Panc1 (cell line): ENCODE results near the gene ADD2.

Source experiments
- CTCF ChIP-seq: fragments of 450-650 bp; IDR thresholded peaks from 2 replicates; pipeline ENCODE4 v1.5.1; 2017; ENCODE audit warnings: mild to moderate bottlenecking
- POLR2AphosphoS5 ChIP-seq: IDR thresholded peaks from 2 replicates; pipeline ENCODE4 v1.6.1; 2012; ENCODE audit warnings: mild to moderate bottlenecking, low read depth, low read length, moderate library complexity
- REST ChIP-seq, 2 experiments: IDR thresholded peaks; 2 replicates each; pipeline ENCODE4 v1.6.1; 2011 to 2012; ENCODE audit warnings: low read depth in 2 of 2, control low read depth in 1 of 2, low read length in 1 of 2, mild to moderate bottlenecking in 1 of 2, moderate library complexity in 1 of 2; ENCODE audit not compliant: insufficient read depth in 1 of 2
- SIN3A ChIP-seq: IDR thresholded peaks from 2 replicates; pipeline ENCODE4 v1.6.1; 2012; ENCODE audit warnings: low read depth, mild to moderate bottlenecking, low read length, moderate library complexity, borderline replicate concordance; ENCODE audit not compliant: insufficient read depth

GRCh38 chr2:70664525-70664924 lies 103.5 kb downstream of the ADD2 start:
- TF ChIP-seq CTCF (no peak), POLR2AphosphoS5 (no peak), REST (IDR thresholded peaks at IDR 0.05; ENCODE audit: insufficient read depth in 1 of 2, low read depth in 2 of 2, low read length in 1 of 2) (no peak), SIN3A (no peak)
